ENCODE measurements around the gene LRRK1.

LRRK1 gene

GRCh38 chr15:100948430-100948762, 29.2 kb downstream of the LRRK1 start:
- TF ChIP-seq CTCF (conservative IDR thresholded peaks at IDR 0.05) = no peak
- TF ChIP-seq ZFX (IDR thresholded peaks at IDR 0.05) = no peak
- no peak overlapping the region for H3K27ac ChIP-seq

DNA sequence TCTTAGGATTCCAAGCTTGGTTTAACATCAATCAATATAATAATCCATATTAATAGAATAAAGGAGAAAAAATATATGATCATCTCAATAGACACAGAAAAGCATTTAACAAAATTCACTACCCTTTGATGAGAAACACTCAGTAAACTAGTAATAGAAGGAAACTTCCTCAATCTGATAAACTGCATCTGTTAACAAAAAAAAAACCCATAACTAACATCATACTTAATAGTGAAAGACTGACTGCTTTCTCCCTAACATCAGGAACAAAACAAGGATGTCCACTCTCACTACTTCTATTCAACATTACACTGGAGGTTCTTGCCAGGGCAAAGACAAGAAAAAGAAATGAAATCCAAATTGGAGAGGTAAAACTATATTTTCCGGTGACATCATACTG, 30.5 kb downstream of the LRRK1 start:
- H3K27ac ChIP-seq = no peak overlapping the region
- no peak for TF ChIP-seq CTCF (conservative IDR thresholded peaks at IDR 0.05)
- TF ChIP-seq ZFX (IDR thresholded peaks at IDR 0.05) = no peak

- TF ChIP-seq CTCF (conservative IDR thresholded peaks at IDR 0.05) (no peak), ZFX (IDR thresholded peaks at IDR 0.05) (no peak)
- no peak overlapping the region for H3K27ac ChIP-seq
Observed at GRCh38 chr15:100951965-100952364, 32.8 kb downstream of the LRRK1 start.

GRCh38 chr15:100952566-100952965, 33.4 kb downstream of the LRRK1 start:
- H3K27ac ChIP-seq = no peak overlapping the region
- no peak for TF ChIP-seq ZFX (IDR thresholded peaks at IDR 0.05)
- no peak for TF ChIP-seq CTCF (conservative IDR thresholded peaks at IDR 0.05)

GRCh38 chr15:100958326-100959065, 39.3 kb downstream of the LRRK1 start:
- no peak for TF ChIP-seq CTCF (conservative IDR thresholded peaks at IDR 0.05)
- no peak for TF ChIP-seq ZFX (IDR thresholded peaks at IDR 0.05)
- no peak overlapping the region for H3K27ac ChIP-seq

GRCh38 chr15:100959066-100960050, 40.2 kb downstream of the LRRK1 start:
- H3K27ac ChIP-seq = no peak overlapping the region
- TF ChIP-seq ZFX (IDR thresholded peaks at IDR 0.05) (no peak), CTCF (conservative IDR thresholded peaks at IDR 0.05) (no peak)

DNA sequence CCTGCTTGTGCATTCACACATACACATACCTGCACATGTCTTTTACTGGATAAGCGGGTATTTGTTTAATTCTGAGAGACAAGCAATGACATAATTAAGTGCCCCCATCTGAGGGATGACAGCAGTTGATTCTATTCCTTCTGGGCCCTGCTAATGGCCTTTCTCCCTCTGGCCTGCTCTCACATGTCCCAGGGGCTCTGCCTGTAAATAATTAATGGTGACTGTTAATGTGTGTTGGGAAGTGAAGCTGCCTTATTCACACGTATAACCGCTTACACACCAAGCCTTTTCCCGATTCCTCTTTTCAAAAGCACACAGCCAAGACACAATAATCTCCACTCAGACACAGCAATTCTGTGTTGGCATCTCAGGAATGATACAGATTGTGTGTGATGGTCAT, 47.8 kb downstream of the LRRK1 start:
- TF ChIP-seq CTCF (conservative IDR thresholded peaks at IDR 0.05) = no peak
- TF ChIP-seq ZFX (IDR thresholded peaks at IDR 0.05) = no peak
- H3K27ac ChIP-seq = peak overlapping the region; percentile 7; the same call in 1 of the 2 replicates

Measured in C4-2B (cell line).